Measurements from ENCODE around the gene GABRB3.

DNA sequence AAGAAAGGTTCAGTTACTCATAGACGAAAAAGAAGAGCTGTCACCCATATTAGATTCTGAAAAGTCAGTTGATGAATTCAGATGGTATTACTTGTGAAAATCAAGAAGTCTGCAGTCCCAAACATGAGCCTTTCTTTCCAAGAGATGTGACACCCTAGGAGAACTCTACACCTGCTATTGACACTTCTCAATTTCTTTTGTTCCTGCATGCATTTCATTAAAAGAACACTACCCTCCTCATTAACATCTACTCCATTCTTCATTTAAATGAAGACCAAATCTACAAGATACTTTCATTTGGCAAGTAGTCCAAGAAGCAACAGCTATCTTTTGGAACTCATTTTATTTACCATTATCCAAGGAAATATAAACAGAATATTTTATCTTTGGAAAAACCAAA lies 6.6 kb downstream of the GABRB3 start:
- TF ChIP-seq EGR1 (IDR thresholded peaks at IDR 0.05; ENCODE audit: low read depth in 2 of 2) (no peak), SP1 (IDR thresholded peaks at IDR 0.05) (no peak), TAF1 (conservative IDR thresholded peaks at IDR 0.05) (no peak), YY1 (IDR thresholded peaks at IDR 0.05) (no peak), JUND (IDR thresholded peaks at IDR 0.05) (no peak), HNF4G (IDR thresholded peaks at IDR 0.05) (no peak), GABPA (IDR thresholded peaks at IDR 0.05 in 1 of 2, conservative IDR thresholded peaks at IDR 0.05 in 1 of 2) (no peak), RAD21 (IDR thresholded peaks at IDR 0.05) (no peak), FOXA1 (IDR thresholded peaks at IDR 0.05) (no peak)
- TF ChIP-seq, protein P1, sequence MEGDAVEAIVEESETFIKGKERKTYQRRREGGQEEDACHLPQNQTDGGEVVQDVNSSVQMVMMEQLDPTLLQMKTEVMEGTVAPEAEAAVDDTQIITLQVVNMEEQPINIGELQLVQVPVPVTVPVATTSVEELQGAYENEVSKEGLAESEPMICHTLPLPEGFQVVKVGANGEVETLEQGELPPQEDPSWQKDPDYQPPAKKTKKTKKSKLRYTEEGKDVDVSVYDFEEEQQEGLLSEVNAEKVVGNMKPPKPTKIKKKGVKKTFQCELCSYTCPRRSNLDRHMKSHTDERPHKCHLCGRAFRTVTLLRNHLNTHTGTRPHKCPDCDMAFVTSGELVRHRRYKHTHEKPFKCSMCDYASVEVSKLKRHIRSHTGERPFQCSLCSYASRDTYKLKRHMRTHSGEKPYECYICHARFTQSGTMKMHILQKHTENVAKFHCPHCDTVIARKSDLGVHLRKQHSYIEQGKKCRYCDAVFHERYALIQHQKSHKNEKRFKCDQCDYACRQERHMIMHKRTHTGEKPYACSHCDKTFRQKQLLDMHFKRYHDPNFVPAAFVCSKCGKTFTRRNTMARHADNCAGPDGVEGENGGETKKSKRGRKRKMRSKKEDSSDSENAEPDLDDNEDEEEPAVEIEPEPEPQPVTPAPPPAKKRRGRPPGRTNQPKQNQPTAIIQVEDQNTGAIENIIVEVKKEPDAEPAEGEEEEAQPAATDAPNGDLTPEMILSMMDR (IDR thresholded peaks at IDR 0.05; ENCODE audit: low read depth, low read length, missing input control), result no peak
- TF ChIP-seq, protein P2, sequence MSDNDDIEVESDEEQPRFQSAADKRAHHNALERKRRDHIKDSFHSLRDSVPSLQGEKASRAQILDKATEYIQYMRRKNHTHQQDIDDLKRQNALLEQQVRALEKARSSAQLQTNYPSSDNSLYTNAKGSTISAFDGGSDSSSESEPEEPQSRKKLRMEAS (IDR thresholded peaks at IDR 0.05), result no peak
- TF ChIP-seq, protein P3, sequence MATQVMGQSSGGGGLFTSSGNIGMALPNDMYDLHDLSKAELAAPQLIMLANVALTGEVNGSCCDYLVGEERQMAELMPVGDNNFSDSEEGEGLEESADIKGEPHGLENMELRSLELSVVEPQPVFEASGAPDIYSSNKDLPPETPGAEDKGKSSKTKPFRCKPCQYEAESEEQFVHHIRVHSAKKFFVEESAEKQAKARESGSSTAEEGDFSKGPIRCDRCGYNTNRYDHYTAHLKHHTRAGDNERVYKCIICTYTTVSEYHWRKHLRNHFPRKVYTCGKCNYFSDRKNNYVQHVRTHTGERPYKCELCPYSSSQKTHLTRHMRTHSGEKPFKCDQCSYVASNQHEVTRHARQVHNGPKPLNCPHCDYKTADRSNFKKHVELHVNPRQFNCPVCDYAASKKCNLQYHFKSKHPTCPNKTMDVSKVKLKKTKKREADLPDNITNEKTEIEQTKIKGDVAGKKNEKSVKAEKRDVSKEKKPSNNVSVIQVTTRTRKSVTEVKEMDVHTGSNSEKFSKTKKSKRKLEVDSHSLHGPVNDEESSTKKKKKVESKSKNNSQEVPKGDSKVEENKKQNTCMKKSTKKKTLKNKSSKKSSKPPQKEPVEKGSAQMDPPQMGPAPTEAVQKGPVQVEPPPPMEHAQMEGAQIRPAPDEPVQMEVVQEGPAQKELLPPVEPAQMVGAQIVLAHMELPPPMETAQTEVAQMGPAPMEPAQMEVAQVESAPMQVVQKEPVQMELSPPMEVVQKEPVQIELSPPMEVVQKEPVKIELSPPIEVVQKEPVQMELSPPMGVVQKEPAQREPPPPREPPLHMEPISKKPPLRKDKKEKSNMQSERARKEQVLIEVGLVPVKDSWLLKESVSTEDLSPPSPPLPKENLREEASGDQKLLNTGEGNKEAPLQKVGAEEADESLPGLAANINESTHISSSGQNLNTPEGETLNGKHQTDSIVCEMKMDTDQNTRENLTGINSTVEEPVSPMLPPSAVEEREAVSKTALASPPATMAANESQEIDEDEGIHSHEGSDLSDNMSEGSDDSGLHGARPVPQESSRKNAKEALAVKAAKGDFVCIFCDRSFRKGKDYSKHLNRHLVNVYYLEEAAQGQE (IDR thresholded peaks at IDR 0.05), result no peak
- TF ChIP-seq, protein P4, sequence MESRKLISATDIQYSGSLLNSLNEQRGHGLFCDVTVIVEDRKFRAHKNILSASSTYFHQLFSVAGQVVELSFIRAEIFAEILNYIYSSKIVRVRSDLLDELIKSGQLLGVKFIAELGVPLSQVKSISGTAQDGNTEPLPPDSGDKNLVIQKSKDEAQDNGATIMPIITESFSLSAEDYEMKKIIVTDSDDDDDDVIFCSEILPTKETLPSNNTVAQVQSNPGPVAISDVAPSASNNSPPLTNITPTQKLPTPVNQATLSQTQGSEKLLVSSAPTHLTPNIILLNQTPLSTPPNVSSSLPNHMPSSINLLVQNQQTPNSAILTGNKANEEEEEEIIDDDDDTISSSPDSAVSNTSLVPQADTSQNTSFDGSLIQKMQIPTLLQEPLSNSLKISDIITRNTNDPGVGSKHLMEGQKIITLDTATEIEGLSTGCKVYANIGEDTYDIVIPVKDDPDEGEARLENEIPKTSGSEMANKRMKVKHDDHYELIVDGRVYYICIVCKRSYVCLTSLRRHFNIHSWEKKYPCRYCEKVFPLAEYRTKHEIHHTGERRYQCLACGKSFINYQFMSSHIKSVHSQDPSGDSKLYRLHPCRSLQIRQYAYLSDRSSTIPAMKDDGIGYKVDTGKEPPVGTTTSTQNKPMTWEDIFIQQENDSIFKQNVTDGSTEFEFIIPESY (IDR thresholded peaks at IDR 0.05), result no peak
- TF ChIP-seq, protein P5, sequence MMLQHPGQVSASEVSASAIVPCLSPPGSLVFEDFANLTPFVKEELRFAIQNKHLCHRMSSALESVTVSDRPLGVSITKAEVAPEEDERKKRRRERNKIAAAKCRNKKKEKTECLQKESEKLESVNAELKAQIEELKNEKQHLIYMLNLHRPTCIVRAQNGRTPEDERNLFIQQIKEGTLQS (IDR thresholded peaks at IDR 0.05), result no peak
